CD1c-positive myeloid dendritic cell (primary cell): ENCODE data around the gene LIAS.
"Not testable (repeated sequence)": the region's sequence is repeated elsewhere in the genome, so short reads cannot be mapped to it uniquely, and the experiment has no call there.

Experiments
- DNase-seq: peaks from one replicate; pipeline ENCODE4 v3.0.0-alpha.2; 2016; ENCODE audit errors: extremely low spot score

The LIAS gene

DNA sequence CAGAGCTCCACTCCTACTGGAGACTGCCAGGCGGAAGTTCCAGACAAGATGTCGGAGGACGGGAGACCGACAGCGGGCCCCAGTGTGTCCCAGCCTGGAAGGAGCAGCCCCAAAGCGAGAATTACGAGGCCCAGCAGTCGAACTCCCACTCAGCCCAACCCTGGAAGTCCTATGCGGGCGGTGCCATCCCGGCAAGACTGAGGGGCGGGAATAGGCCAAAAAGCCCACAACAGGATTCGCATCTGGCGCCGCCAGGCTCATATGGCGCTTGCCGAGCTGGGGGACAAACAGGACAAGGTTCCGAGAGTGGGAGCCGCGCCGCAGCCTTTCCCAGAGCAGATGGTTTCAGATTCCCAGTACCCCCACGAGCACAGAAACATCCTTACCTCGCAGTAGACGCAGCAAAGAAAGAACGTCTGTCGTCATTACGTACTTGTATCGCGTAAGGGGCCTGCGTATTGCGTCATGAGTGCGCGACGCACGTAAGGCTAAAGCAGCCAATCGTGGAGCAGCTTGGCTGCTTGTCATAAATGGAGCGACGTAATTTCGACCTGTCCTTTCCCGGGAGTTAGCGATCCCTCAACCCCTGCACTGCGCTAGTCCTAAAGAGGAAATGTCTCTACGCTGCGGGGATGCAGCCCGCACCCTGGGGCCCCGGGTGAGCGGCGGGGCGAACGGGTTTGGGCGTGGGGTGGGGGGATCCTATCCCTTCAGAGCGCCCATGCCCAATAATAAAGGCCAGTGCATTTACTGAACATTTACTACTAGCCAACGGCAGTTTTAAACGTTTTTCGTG is at the start of gene LIAS, which contains the start of gene RPL9:
Gene LIAS (plus strand): TSS at position 552 of the 796 bp plus-strand sequence. CDS start 62 bp downstream, at position 614.
Gene RPL9 (minus strand): TSS at position 418 of the 796 bp plus-strand sequence. CDS start 483 bp downstream, outside the sequence.
- peak; percentile 99 for DNase-seq

DNA sequence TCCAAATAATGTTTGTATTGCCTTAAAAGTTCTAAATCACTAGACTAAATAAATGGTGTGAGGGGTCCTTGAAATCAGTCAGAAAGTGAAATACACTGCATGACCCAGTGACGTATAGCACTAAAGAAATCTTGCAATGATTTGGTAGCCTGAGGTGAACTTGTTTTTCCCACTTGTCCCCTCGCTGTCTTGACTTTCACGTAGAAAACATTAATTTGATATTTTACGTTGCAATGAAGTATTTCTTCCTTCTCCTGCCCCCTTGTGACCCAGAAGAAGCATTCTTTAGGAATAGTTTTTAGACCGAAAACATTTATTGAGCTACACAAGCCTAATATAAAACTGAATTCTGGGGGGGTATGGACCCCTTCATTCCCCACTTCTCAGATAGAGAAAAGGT is 48.4 kb upstream of the LIAS start:
- no peak for DNase-seq

DNA sequence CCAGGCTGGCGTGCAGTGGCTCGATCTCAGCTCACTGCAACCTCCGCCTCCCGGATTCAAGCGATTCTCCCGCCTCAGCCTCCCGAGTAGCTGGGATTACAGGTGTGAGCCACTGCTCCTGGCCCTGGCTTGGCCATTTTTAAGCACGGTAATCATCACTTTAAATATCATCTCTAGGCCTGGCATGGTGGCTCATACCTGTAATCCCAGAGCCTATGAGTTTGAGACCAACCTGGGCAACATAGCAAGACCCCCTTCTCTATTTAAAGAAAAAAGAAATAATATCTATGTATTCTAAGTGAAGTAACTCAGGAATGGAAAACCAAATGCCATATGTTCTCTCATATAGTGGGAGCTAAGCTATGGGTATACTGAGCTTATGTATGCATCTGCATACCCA is 47.3 kb upstream of the LIAS start:
- DNase-seq = not testable (repeated sequence)

DNA sequence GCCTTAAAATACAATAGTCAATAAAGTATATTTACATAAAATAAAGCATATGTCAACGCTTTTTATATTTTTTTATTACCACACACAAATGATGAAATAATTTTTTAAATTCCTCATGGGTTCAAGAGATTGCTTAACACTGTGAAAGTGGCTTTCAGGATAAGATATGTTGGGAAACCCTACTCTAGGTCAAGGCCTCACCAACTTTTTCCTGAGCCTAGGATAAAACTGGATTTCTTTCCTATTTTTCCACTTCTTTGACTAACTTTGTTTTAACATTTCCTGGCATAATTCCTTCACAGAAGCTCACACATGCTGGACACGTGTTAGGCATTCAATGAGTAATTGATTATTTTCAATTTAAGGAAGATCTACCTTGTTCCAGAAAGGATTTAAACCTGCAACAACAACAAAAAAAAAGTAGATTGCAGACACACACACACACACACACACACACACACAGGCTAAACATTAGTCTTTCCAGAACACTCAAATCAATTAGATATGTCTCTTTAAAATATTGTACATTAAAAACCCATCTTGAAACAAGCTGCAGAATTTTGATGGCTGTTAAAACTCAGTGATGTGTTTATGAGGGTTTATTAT is 43.1 kb upstream of the LIAS start:
- DNase-seq = no peak

DNA sequence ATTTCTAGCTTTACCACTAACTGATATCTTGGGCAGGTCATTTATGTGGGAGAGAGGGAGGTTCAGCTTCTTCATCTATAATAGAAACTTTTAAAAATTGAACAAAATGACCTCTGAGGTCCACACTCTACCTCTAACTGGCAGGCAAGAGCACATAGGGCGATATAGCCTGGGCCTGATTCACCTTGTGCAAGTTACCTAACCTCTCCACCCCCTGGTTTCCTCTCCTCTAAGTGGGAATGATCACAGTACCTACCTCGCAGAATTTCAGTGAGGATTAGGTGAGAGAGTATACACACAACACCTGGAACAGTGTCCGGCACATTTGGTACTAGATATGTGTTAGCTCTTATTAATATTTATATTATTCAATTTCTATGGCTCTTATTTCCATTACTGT is 36.6 kb upstream of the LIAS start:
- DNase-seq = no peak

DNA sequence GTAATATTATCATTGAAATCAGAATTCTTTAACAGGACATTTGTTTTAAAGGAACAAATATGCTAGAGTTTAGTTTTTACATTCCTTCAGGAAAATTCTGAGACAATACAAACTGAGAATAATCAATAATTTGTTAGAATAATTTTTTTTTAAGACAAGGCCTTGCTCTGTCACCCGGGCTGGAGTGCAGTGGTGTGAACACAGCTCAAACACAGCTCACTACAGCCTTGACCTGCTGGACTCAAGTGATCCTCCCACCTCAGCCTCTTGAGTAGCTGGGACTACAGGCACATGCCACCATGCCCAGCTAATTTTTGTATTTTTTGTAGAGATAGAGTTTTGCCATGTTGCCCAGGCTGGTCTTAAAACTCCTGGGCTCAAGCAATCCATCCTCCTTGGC is 33.6 kb upstream of the LIAS start:
- DNase-seq = not testable (repeated sequence)

DNA sequence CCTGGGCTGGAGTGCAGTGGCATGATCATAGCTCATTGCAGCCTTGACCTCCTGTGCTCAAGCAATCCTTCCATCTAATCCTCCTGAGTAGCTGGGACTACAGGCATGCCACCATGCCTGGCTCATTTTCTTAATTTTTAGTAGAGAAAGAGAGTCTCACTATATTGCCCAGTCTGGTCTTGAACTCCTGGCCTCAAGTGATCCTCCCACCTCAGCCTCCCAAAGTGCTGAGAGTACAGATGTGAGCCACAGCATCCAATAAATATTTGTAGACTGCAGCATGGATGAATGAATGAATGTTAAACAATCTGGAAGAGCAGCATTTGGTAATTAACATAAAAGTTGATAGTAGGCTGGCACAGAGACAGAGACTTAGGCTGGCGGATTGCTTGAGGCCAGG is 32.1 kb upstream of the LIAS start:
- DNase-seq = no peak

DNA sequence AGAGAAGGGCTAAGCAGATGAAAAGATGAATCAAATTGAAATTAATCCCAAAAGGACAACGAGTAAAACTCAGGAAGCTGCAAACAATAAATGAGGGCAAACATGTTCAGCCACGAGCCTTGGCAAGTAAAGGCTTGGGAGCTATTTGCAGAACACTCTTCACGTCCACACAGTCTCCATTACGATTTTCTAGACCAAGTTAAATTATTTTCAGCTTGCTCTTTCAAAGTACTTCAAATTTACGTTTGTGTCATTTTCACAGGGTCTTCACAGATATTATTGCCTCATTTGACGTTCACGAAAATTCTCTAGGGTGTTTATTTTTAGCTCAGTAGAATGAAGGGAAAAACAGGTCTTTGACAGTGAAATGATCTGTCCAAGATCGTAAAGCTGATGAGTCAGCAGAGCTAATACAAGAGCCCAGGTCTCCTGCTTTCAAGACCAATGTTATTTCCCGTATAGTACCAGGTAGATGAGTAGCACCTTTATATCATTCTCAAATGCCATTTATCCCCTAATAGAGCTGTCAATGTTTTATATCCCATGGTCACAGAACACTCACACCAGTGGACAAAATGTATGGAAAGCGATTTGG is 31.2 kb upstream of the LIAS start:
- DNase-seq = no peak

DNA sequence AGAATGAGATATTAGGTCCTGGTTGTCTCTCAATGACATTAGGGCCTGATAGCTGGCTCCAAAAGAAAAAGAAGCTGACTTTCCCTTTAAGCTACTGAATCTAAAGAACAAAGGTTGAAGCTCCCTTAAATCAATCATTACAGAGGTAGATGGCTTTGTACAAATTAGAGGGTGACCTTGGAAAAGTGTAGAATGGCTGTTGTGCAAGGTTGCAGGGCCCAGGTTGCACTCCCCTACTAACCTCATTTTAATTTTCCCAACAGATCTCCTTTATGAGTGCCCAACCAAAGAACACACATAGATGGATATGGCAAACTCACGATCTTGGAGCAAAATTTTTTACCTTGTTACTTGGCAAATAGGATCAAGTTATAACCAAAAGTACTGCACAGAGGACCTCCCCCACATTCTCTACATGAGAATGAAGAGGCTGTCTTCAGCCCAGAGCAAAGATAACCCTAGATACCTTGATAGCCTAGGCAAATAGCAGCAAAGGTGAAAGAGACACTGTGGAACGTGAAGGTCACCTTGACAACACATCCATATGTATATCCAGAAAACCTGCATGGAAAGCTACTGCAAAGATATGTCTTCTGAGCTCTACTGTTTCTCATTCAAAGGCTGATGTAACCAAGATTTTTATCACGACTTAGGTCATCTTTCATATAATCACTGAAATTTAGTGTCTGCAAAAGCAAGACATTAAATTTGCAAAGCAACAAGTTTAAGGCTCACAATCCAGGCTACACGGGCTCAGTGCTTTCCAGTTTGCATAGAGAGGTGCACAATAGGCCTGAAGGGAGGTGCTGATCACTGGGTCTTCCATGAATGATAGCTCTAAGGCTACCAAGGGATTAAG is 29.2 kb upstream of the LIAS start:
- DNase-seq = no peak

DNA sequence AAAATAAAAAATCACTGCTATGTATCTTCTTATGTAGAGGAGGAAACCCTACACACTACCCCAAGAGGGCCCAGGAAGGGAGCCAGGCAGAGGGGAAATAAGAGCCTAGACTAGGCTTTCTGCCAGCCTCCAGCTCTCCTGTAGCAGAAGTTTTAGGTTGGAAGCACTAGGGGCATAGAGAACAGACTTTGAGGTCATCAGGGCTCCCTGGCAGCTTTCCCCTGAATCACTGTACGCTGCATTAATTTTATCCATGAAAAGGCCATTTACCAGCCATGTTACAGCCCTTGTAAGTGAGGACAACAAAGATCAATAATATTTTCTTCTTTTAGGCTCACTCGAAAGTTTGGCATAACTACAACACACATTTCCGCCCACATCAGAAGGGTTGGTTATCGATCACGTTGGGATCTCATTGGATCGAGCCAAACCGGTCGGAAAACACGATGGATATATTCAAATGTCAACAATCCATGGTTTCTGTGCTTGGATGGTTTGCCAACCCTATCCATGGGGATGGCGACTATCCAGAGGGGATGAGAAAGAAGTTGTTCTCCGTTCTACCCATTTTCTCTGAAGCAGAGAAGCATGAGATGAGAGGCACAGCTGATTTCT is 24.9 kb upstream of the LIAS start:
- no peak for DNase-seq

DNA sequence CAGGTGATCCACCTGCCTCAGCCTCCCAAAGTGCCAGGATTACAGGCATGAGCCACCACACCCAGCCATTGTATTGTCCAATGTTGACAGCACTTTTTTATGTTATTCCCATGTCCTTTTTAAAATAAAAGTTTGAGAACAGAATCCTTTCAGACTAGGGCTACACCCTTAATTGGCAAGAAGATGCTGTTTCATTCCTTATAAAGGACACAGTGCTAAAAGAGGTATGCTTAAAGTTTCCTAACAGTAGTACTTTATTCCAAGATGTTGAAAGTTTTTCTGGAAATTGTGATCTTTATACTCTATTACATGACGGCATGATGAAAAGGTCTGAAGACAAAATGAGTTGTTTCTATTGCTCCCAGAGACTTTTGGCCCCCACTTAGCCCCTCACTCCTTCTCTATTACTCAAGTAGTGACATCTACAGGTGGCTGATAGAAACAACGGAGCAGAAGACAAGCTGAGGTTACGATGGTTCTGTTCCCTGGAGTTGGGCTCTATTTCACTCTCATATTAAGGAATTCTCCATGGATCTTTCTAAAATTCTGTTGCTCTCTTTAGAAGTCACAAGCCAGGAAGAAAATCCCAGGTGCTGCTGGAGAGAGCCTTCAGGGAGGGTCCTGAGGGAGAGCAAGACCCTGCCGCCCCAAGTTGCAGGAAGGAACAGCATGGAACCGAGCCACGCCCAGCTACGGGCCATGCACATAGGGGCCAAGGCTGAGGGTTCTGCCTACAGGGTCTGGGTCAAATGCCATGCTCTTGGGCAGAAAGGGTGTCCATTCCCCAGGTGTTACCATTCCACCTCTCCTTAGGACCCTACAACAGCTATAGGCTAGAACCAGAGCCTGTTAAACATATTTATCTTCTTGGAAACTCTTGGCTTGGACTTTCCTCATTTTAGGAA is 22.9 kb upstream of the LIAS start:
- no peak for DNase-seq

DNA sequence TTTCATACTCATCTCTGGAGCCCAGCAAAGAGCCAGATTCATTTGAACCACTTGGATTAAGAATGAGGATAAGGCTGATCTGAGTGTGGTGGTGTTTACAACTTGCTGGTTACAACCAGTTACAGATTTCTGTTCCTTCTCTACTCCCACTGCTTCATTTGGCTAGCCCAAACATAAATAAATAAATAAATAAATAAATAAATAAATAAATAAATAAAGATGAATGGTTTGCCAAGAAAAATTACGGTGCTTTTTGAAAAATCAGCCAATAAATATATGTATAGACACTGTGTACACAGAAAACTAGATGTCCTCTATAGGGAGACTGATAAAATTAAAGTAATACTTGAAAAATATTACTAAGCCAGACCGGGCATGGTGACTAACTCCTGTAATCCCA is 17.3 kb upstream of the LIAS start:
- DNase-seq = no peak

DNA sequence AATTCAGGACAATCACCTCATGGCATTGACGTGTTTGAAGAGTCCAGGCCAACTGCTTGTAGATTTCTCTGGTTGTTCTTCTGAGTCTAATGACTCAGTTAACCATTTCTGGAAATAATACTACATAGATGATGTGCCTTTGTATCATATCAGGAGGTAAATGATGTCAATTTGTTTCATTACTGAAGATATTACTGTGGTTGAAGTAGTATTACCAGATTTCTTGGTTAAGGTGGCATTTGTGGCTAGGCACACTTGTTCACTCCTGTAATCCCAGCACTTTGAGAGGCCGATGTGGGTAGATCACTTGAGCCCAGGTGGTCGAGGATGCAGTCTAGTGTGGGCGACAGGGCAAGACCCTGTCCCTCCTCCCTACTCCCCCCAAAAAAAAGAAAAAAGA is 15.9 kb upstream of the LIAS start:
- DNase-seq = no peak

DNA sequence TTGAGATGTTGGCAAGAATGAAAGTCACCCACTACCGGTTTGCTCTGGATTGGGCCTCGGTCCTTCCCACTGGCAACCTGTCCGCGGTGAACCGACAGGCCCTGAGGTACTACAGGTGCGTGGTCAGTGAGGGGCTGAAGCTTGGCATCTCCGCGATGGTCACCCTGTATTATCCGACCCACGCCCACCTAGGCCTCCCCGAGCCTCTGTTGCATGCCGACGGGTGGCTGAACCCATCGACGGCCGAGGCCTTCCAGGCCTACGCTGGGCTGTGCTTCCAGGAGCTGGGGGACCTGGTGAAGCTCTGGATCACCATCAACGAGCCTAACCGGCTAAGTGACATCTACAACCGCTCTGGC is 12.4 kb upstream of the LIAS start:
- no peak for DNase-seq

DNA sequence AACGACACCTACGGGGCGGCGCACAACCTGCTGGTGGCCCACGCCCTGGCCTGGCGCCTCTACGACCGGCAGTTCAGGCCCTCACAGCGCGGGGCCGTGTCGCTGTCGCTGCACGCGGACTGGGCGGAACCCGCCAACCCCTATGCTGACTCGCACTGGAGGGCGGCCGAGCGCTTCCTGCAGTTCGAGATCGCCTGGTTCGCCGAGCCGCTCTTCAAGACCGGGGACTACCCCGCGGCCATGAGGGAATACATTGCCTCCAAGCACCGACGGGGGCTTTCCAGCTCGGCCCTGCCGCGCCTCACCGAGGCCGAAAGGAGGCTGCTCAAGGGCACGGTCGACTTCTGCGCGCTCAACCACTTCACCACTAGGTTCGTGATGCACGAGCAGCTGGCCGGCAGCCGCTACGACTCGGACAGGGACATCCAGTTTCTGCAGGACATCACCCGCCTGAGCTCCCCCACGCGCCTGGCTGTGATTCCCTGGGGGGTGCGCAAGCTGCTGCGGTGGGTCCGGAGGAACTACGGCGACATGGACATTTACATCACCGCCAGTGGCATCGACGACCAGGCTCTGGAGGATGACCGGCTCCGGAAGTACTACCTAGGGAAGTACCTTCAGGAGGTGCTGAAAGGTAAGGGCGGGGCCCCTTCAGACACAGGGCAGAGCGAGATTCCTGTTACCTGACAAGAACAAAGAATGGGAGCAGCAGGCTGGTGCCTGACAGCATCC is 11.8 kb upstream of the LIAS start:
- DNase-seq = peak; percentile 70

DNA sequence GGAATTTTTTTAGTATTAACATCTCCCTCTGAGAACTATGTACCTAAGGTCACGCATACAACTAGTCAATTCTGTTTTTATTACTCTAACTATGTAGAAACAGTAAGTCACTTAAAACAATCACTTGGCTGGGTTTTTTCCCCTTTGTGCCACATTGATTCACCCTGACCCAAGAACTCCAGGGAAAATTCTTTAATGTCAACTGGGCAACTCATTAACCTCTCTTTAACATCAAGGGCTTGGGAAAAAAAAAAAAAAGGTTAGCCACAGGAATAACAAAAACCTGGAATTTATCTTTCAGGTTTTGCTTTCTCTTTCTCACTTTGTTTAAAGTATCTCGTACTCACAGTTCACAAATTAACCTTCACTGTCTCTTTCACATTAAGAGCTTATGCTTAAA is 8.2 kb upstream of the LIAS start:
- DNase-seq = no peak

DNA sequence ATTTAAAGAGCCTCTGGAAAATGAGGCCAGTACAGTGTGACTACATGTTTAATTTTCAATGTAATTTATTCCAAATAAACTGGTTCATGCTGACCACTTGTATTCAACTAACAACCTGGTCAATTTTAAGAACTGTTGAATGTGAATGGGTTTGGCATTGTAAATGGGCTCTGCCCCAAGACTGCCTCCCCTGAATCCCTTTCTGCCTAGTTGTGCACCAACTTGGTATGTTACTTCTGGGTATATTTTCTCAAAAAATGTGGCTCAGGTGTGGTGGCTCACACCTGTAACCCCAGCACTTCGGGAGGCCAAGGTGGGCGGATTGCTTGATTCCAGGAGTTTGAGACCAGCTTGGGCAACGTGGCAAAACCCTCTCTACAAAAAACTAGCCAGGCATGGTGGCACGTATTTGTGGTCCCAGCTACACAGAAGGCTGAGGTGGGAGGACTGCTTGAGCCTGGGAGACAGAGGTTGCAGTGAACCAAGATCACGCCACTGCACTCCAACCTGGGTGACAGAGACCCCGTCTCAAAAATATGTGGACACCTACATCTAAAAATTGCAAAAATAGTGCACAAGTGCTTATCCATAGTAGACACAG is 7.3 kb upstream of the LIAS start:
- DNase-seq = no peak

DNA sequence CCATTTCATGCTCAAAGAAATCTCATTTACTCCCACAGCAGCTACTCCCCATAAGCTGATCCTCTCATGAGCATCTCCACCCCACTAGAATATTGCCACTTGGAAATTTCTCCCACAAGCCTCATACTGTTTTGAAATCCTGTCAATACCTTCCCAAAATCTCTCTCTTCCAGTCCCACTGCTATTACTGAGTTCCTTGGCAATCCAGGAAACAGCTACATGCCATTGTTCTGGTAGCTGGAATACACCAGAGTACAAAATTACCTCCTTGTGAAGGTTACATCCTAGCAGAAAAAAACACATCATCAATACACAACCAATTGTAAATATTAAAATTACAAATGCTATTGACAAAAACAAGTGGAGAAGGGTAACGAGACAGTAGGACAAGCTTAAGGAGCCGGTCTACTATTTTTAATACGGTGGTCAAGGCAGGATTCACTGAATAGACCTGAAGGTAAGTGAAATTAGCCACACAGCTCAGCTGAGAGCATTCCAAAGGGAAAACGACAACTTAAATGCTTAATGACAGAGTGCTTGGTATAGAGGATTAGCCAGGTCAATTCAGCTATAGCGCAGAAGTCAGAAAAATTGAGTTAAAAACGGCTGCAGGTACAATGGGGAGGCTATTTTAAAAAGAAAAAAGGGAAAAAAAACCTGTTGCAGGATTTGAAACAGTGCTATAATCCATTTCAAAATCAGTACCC is 6.5 kb upstream of the LIAS start:
- no peak for DNase-seq
